Psoas muscle (tissue), 8 donors: ENCODE data around the gene GPX2. TPM values are rescaled to one million over a fixed set of nuclear protein-coding genes. Genes with fewer than 3 reads are reported as not detected.

Experiments used
- ATAC-seq, 4 donors: fragments of 200-7000 bp; cut with Tn5 transposase; one replicate each; pipeline ENCODE4 v1.9.1; 2020; ENCODE audit warnings: moderate library complexity in 3 of 4, mild to moderate bottlenecking in 2 of 4
- DNase-seq, 2 donors: peaks; one replicate each; pipeline ENCODE4 v3.0.0-alpha.2; 2020
- H3K27ac ChIP-seq: fragments of 200-600 bp; one replicate; pipeline ENCODE4 v1.8.0; 2022
- H3K27me3 ChIP-seq, 3 donors: fragments of 200-600 bp in 1 of 3; one replicate each; pipeline versions ENCODE4 v1.6.1 to v1.8.0; 2013 to 2022; ENCODE audit warnings: low read length in 2 of 3, mild to moderate bottlenecking in 2 of 3, moderate library complexity in 1 of 3; ENCODE audit not compliant: insufficient read depth in 3 of 3
- H3K36me3 ChIP-seq, 2 donors: fragments of 200-600 bp in 1 of 2; one replicate each; pipeline versions ENCODE4 v1.6.1 to v1.8.0; 2013 to 2022; ENCODE audit warnings: low read depth in 1 of 2, mild to moderate bottlenecking in 1 of 2, moderate library complexity in 1 of 2; ENCODE audit not compliant: insufficient read depth in 1 of 2
- H3K4me1 ChIP-seq: fragments of 200-600 bp; one replicate; pipeline ENCODE4 v1.8.0; 2022
- H3K4me3 ChIP-seq: fragments of 200-600 bp; one replicate; pipeline ENCODE4 v1.8.0; 2022; ENCODE audit warnings: mild to moderate bottlenecking
- H3K9me3 ChIP-seq: fragments of 200-600 bp; one replicate; pipeline ENCODE4 v1.8.0; 2022
- CTCF ChIP-seq: fragments of 200-600 bp; IDR thresholded peaks from one replicate; pipeline ENCODE4 v1.8.0; 2022; ENCODE audit warnings: antibody characterized with exemption
- WGBS, 3 donors: extraction: QIAGEN DNeasy Blood & Tissue Kit; methylation state at CpG; one replicate each; pipeline versions ENCODE4 v1.1.6 to v1.1.7; 2013; 5-methylcytosine and 5-hydroxymethylcytosine counted together
- intact Hi-C, 2 donors: fragments of 100-400 bp; cut with DNase I; formaldehyde crosslinking; loops; one replicate each; pipeline versions ENCODE4 v1.11.0 to v1.14.2; 2022
- polyA plus RNA-seq, 3 donors: library from polyadenylated mRNA; stranded (reverse); fragments of 200-250 nt; gene quantifications; one replicate each; pipeline ENCODE4 v1.2.3, GENCODE V29; 2013
- total RNA-seq, 4 donors: library from RNA; stranded (reverse); fragmentation: NEBNext Ultra II Directional in 2 of 4; extraction: Animal tissue kit (Norgen Biotek cat#: 25700) in 2 of 4; gene quantifications; one replicate each; pipeline versions ENCODE4 v1.2.1 to v1.2.4, GENCODE V29; 2021 to 2023
- donor health status: healthy with polysubstance abuse.
- donor health status: DM: no; HTN: no; CAD: no; lungs with moderate emphysema.
- donor health status: Bipolar disorder and iron deficiency.
- donor health status: healthy.
- donor health status: DM: yes; HTN: yes; CAD: no.
- donor health status: DM: no; HTN: no; CAD: no.
- donor health status: DM: no; HTN: no; CAD: no.
- donor health status: DM: yes; HTN: yes; CAD: no.

GPX2 gene
- total and polyA plus RNA-seq, 7 donors = 0.04 to 0.21 TPM; not detected in 5

GRCh38 chr14:64986648-64987437, 44.3 kb upstream of the GPX2 start, which contains the start of gene FNTB:
Gene FNTB (plus strand): TSS chr14:64986895. CDS start chr14:64986954, 59 bp downstream.
- peak; percentile 80 for TF ChIP-seq CTCF
- Histone ChIP-seq H3K27ac (peak within 1 kb of the TSS; percentile 90), H3K9me3 (no peaks in the 10 kb centered on the region), H3K36me3 (no peaks in the 10 kb centered on the region), H3K27me3 (no peaks in the 10 kb centered on the region), H3K4me3 (peak within 1 kb of the TSS; percentile 84), H3K4me1 (peaks cover 15% of the 10 kb centered on the region)
- ATAC-seq (peak; percentile 96 to 97 (median 97)), DNase-seq (peak; percentile 97 to 98)
- 0 to 1% (median 0%) methylated on average over 63 to 65 of the region's 65 CpGs for WGBS, 3 donors
- intact Hi-C loops = loop anchor here (2.0 to 10.0 kb wide), 7 partner anchors 34 to 835 kb away; partner anchors contain the start of gene FUT8 (in 1 of the 2)

GRCh38 chr14:64983439-64984310, 41.1 kb upstream of the GPX2 start:
- Histone ChIP-seq H3K4me3 (peak overlapping the region; percentile 8), H3K36me3 (no peaks in the 10 kb centered on the region), H3K27me3 (no peaks in the 10 kb centered on the region), H3K4me1 (peaks cover 17% of the 10 kb centered on the region), H3K27ac (no peak overlapping the region), H3K9me3 (no peaks in the 10 kb centered on the region)
- no peak for ATAC-seq
- intact Hi-C loops = loop anchor here (5.0 to 10.0 kb wide), 3 partner anchors 51 to 161 kb away; no protein-coding TSS in a partner anchor
- 7 to 11% (median 7%) methylated on average over 15 of the region's 15 CpGs for WGBS, 3 donors
- peak; percentile 66 for TF ChIP-seq CTCF
- no peak for DNase-seq

- DNase-seq (no peak), ATAC-seq (peak; percentile 66 to 90 (median 82))
- Histone ChIP-seq H3K27me3 (no peaks in the 10 kb centered on the region), H3K27ac (peak overlapping the region; percentile 67), H3K4me1 (peaks cover 3% of the 10 kb centered on the region), H3K36me3 (no peaks in the 10 kb centered on the region), H3K4me3 (no peak overlapping the region), H3K9me3 (no peaks in the 10 kb centered on the region)
- TF ChIP-seq CTCF = no peak
- 62 to 88% (median 75%) methylated on average over 4 to 5 of the region's 5 CpGs for WGBS, 3 donors
- intact Hi-C loops = loop anchor here (5.0 to 10.0 kb wide), 3 partner anchors 47 to 157 kb away; no protein-coding TSS in a partner anchor
Observed at GRCh38 chr14:64979336-64980074, 37.0 kb upstream of the GPX2 start.

- DNase-seq = no peak
Observed at GRCh38 chr14:64974563-64974962, 32.0 kb upstream of the GPX2 start.

More at GRCh38 chr14:64974563-64974962, 32.0 kb upstream of the GPX2 start:
- no peak for ATAC-seq
- WGBS, 3 donors = 58 to 71% (median 65%) methylated on average over 8 of the region's 8 CpGs
- Histone ChIP-seq H3K27me3 (no peaks in the 10 kb centered on the region), H3K4me3 (no peak overlapping the region), H3K36me3 (no peaks in the 10 kb centered on the region), H3K9me3 (no peaks in the 10 kb centered on the region), H3K27ac (no peak overlapping the region), H3K4me1 (peaks cover 23% of the 10 kb centered on the region)
- intact Hi-C loops = no loop called here
- TF ChIP-seq CTCF = no peak
